ENCODE results near the gene CBY2. TPM values are rescaled to one million over a fixed set of nuclear protein-coding genes. Genes with fewer than 3 reads are reported as not detected.

The CBY2 gene
- total RNA-seq, 1 experiment from 2014 or later = not detected

GRCh38 chr13:45696610-45697226 lies 5.4 kb upstream of the CBY2 start:
- no peak for DNase-seq (ENCODE audit: low spot score)
- in situ Hi-C loops (cut with HindIII; ENCODE audit: low sequenced_read_pairs) = no loop called here

GRCh38 chr13:45700971-45701900 lies 884 bp upstream of the CBY2 start:
- no peak for DNase-seq (ENCODE audit: low spot score)

GRCh38 chr13:45702869-45703391 lies 810 bp downstream of the CBY2 start:
- no peak for DNase-seq (ENCODE audit: low spot score)
- in situ Hi-C loops (cut with HindIII; ENCODE audit: low sequenced_read_pairs) = no loop called here

More at GRCh38 chr13:45700971-45701900, 884 bp upstream of the CBY2 start:
- in situ Hi-C loops (cut with HindIII; ENCODE audit: low sequenced_read_pairs) = no loop called here

- DNase-seq (ENCODE audit: low spot score) = no peak
- in situ Hi-C loops (cut with HindIII; ENCODE audit: low sequenced_read_pairs) = no loop called here
Measured at GRCh38 chr13:45704211-45704739, 2.2 kb downstream of the CBY2 start.

DNA sequence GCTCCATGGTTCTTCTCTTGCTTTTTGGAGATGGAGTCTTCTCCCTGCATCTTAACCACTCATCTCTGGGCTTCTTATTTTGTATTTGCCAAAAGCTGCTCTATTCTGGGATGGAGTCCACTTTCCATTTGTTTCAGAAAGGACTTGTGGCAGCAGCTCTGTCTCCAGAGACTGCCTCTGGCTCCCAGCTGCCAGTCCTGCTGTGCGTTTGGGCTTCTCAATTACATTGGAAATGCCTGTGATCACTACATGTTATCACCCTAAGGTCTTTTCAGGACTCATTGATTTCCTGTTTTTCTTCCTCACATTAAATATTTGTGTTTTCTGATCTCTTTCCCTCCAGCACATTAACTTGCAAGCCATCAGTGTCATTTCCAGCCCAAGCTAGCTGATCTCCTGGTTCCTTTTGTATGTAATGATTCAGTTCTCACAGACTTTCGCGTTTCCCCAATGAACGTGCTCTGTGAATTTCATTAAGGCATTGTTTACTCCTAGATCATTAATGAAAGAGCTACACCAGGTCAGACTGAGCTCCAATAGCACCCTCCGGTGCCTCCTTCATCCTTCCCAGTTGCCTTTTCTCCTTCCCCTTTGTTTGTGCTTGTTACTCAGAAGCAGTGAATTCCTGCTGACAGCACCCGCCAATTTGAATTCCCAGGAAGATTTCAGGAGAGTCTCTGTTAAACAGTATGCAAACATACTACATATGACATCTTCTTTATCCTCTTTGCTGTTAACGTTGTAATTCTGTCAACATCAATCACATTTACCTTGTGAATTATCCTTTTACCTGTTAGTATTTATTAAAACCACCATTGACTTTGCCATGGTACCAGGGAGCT lies 3.0 kb downstream of the CBY2 start:
- DNase-seq (ENCODE audit: low spot score) = no peak

DNA sequence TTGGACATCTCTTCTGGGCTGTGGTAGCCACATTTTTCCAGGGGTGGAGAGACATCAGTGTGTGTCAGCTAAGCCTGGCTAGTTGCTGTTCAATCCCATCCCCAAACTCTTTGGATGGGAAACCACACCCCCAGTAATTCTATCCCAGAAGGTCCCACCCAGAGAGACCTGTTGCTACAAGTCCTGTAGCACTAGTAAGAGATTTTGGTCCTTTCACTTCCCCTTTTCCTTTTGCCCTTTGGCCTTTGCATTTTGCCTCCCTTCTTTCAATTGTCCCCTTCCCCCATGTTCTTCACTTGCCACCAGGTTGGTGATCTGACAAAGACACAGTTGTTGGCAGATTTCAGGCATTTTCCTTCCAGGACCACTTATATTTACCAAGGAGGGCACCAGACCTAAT lies 3.8 kb downstream of the CBY2 start:
- no peak for DNase-seq (ENCODE audit: low spot score)
- in situ Hi-C loops (cut with HindIII; ENCODE audit: low sequenced_read_pairs) = no loop called here

More for the DNA sequence above, 3.0 kb downstream of the CBY2 start:
- in situ Hi-C loops (cut with HindIII; ENCODE audit: low sequenced_read_pairs) = no loop called here

GRCh38 chr13:45707516-45708100 lies 5.5 kb downstream of the CBY2 start:
- in situ Hi-C loops (cut with HindIII; ENCODE audit: low sequenced_read_pairs) = no loop called here
- DNase-seq (ENCODE audit: low spot score) = no peak

DNA sequence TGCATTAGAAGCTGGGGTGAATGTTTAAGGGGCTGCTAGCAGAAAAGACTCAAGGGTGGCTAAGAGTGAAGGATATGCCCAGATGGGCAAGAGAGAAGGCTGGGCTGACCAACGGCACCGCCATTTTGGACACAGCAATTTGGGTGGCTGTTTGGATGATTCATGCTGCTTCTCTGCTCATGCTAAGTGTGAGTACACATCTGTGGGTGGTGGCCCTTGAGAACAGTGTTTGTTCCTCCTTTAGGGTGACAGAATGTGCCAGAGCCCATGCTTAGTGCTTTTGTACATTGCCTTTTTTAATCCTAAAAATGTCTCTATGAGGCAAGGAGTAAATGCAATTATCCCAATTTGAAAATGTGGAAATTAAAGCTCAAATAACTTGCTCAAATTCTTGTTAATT lies 9.8 kb downstream of the CBY2 start:
- in situ Hi-C loops (cut with HindIII; ENCODE audit: low sequenced_read_pairs) = no loop called here

DNA sequence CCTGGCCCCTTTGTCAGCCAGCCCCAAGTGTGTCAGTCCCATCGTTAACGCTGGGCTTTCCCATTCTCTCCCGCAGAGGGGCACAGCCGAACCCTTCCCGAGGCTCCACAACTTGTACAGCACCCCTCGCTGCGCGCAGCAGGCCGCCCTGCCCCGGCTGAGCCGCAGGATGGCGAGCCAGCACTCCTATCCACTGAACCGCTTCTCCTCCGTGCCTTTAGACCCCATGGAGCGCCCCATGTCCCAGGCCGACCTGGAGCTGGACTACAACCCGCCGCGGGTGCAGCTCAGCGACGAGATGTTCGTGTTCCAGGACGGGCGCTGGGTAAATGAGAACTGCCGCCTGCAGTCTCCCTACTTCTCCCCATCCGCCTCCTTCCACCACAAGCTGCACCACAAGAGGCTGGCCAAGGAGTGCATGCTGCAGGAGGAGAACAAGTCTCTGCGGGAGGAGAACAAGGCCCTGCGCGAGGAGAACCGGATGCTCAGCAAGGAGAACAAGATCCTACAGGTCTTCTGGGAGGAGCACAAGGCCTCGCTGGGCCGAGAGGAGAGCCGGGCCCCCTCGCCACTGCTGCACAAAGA lies 11.1 kb downstream of the CBY2 start:
- in situ Hi-C loops (cut with HindIII; ENCODE audit: low sequenced_read_pairs) = no loop called here
- DNase-seq (ENCODE audit: low spot score) = no peak

More for the DNA sequence above, 9.8 kb downstream of the CBY2 start:
- no peak for DNase-seq (ENCODE audit: low spot score)

GRCh38 chr13:45713721-45714120 lies 11.6 kb downstream of the CBY2 start:
- DNase-seq (ENCODE audit: low spot score) = no peak
- in situ Hi-C loops (cut with HindIII; ENCODE audit: low sequenced_read_pairs) = no loop called here

GRCh38 chr13:45714170-45714569 lies 12.1 kb downstream of the CBY2 start:
- in situ Hi-C loops (cut with HindIII; ENCODE audit: low sequenced_read_pairs) = no loop called here

GRCh38 chr13:45715351-45715750 lies 13.2 kb downstream of the CBY2 start:
- DNase-seq (ENCODE audit: low spot score) = no peak
- in situ Hi-C loops (cut with HindIII; ENCODE audit: low sequenced_read_pairs) = no loop called here

More at GRCh38 chr13:45714170-45714569, 12.1 kb downstream of the CBY2 start:
- DNase-seq (ENCODE audit: low spot score) = no peak

DNA sequence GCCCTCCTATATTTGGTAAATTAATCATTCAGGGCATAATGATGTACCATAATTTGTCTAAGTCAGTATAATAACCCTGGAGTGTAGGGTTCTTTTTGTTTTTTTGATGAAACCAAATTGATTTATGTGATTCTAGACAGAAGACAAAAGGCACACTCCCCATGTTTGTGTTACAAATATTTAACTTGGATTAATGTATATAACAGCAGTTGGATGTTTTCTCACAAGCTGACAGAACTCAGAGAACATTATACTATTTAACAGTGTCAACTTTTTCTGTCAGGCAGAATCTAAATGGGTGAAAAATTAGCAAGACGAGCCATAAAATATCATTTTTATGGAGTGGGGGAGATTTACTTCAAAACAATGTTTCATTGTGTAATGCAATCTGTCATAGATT lies 15.2 kb downstream of the CBY2 start:
- in situ Hi-C loops (cut with HindIII; ENCODE audit: low sequenced_read_pairs) = no loop called here

GRCh38 chr13:45718063-45718462 lies 15.9 kb downstream of the CBY2 start:
- no peak for DNase-seq (ENCODE audit: low spot score)

More for the DNA sequence above, 15.2 kb downstream of the CBY2 start:
- no peak for DNase-seq (ENCODE audit: low spot score)

GRCh38 chr13:45718992-45719391 lies 16.9 kb downstream of the CBY2 start:
- no peak for DNase-seq (ENCODE audit: low spot score)
- in situ Hi-C loops (cut with HindIII; ENCODE audit: low sequenced_read_pairs) = no loop called here

More at GRCh38 chr13:45718063-45718462, 15.9 kb downstream of the CBY2 start:
- in situ Hi-C loops (cut with HindIII; ENCODE audit: low sequenced_read_pairs) = no loop called here

GRCh38 chr13:45721203-45721731 lies 19.1 kb downstream of the CBY2 start:
- in situ Hi-C loops (cut with HindIII; ENCODE audit: low sequenced_read_pairs) = no loop called here

DNA sequence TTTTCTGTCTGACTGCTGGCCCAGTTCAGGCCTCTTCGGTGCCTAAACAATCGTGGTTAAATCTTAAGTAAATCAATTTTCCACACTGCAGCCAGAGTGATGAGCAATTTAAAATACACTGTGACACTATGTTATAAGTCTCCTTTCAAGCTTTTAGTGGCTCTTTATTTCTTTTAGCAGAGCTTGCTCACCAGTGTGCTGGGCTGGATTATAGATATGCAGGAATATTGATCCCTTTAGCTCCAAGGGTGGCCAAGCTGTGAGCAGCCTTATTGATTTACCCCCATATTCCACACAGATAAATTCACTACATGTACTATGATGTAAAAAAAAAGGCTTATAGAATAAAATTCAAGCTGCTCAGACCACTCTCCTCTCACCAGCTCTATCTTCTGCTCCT lies 21.7 kb downstream of the CBY2 start:
- in situ Hi-C loops (cut with HindIII; ENCODE audit: low sequenced_read_pairs) = no loop called here
- no peak for DNase-seq (ENCODE audit: low spot score)

More at GRCh38 chr13:45721203-45721731, 19.1 kb downstream of the CBY2 start:
- DNase-seq (ENCODE audit: low spot score) = no peak

- in situ Hi-C loops (cut with HindIII; ENCODE audit: low sequenced_read_pairs) = no loop called here
- DNase-seq (ENCODE audit: low spot score) = no peak
Measured at GRCh38 chr13:45728759-45729158, 26.6 kb downstream of the CBY2 start.
